Loucy (cell line): ENCODE results near the gene EXD3.
"Not testable (repeated sequence)": the region's sequence is repeated elsewhere in the genome, so short reads cannot be mapped to it uniquely, and the experiment has no call there.

Experiments
- H2AFZ ChIP-seq: fragments of 200-600 bp; sonication (generic); 2 replicates; pipeline ENCODE4 v1.6.0; 2016; ENCODE audit warnings: antibody characterized with exemption, mild to moderate bottlenecking, low read length, moderate library complexity
- H3F3A ChIP-seq: fragments of 200-600 bp; 2 replicates; pipeline ENCODE4 v1.6.0; 2016; ENCODE audit warnings: antibody characterized with exemption, low read depth, mild to moderate bottlenecking
- H3K27me3 ChIP-seq: fragments of 200-600 bp; sonication (generic); 2 replicates; pipeline ENCODE4 v1.6.1; 2014; ENCODE audit warnings: low read length, mild to moderate bottlenecking; ENCODE audit not compliant: insufficient read depth, poor library complexity, severe bottlenecking
- H3K36me3 ChIP-seq: fragments of 200-600 bp; sonication (generic); 2 replicates; pipeline ENCODE4 v1.6.1; 2016; ENCODE audit warnings: low read length; ENCODE audit not compliant: insufficient read depth
- H3K4me1 ChIP-seq: fragments of 200-600 bp; sonication (generic); 2 replicates; pipeline ENCODE4 v1.5.1; 2014; ENCODE audit warnings: low read length, mild to moderate bottlenecking; ENCODE audit not compliant: insufficient read depth, poor library complexity, severe bottlenecking
- H3K4me2 ChIP-seq: fragments of 200-600 bp; sonication (generic); 2 replicates; pipeline ENCODE4 v1.6.0; 2014; ENCODE audit warnings: antibody characterized with exemption, low read length, low read depth, mild to moderate bottlenecking; ENCODE audit not compliant: poor library complexity, severe bottlenecking
- H3K4me3 ChIP-seq: fragments of 200-600 bp; sonication (generic); 2 replicates; pipeline ENCODE4 v1.5.1; 2014; ENCODE audit warnings: low read length, mild to moderate bottlenecking, mixed read lengths; ENCODE audit not compliant: poor library complexity, severe bottlenecking
- H3K79me2 ChIP-seq: fragments of 200-600 bp; sonication (generic); 2 replicates; pipeline ENCODE4 v1.6.1; 2014; ENCODE audit warnings: low read length; ENCODE audit not compliant: insufficient read depth
- H3K9ac ChIP-seq: fragments of 200-600 bp; sonication (generic); 2 replicates; pipeline ENCODE4 v1.6.0; 2014; ENCODE audit warnings: mild to moderate bottlenecking, low read depth, low read length, moderate library complexity; ENCODE audit not compliant: poor library complexity, severe bottlenecking
- H3K9me2 ChIP-seq: fragments of 200-600 bp; sonication (generic); replicated peaks from 2 replicates; pipeline ENCODE4 v1.6.1; 2016; ENCODE audit warnings: low read depth, low read length, mixed read lengths
- H3K9me3 ChIP-seq: fragments of 200-600 bp; sonication (generic); 2 replicates; pipeline ENCODE4 v1.6.1; 2014; ENCODE audit warnings: mild to moderate bottlenecking, antibody characterized with exemption, low read length, low read depth; ENCODE audit not compliant: insufficient read depth
- H4K20me1 ChIP-seq: fragments of 200-600 bp; sonication (generic); 2 replicates; pipeline ENCODE4 v1.6.0; 2014; ENCODE audit warnings: antibody characterized with exemption, low read length, mild to moderate bottlenecking; ENCODE audit not compliant: insufficient read depth, poor library complexity, severe bottlenecking
- EZH2phosphoT487 ChIP-seq: fragments of 200-600 bp; IDR thresholded peaks from 2 replicates; pipeline ENCODE4 v1.6.1; 2018; ENCODE audit warnings: antibody characterized with exemption, mild to moderate bottlenecking, moderate library complexity, borderline replicate concordance
- TF ChIP-seq, protein P1 (sequence below): fragments of 200-600 bp; sonication (generic); conservative IDR thresholded peaks from 2 replicates; pipeline ENCODE4 v1.5.1; 2014; ENCODE audit warnings: mild to moderate bottlenecking, antibody characterized with exemption, low read length

The EXD3 gene

DNA sequence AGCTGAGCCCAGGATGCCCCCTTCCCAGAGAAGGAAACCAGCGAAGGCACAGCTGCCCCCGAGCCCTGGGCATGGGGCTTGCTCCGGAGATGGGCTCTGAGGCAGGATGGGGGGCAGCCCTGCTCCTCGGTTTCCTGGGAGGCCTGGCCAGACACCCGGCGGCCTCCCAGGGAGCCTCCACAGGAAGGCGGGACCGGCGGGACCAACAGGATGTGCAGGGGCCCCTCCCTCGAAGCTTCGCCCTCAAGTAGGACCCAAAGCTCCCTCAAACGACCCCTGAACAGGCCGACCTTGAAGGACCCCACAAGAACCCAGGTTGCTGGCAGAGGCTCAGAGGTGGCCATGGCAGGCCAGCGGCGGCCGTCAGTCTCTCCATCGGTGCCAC, 11.7 kb downstream of the EXD3 start:
- no peak overlapping the region for H3K4me2 ChIP-seq
- no peaks in the 10 kb centered on the region for H3K4me1 ChIP-seq
- no peaks in the 10 kb centered on the region for H3F3A ChIP-seq
- no peak overlapping the region for H3K9ac ChIP-seq
- H2AFZ ChIP-seq = no peak overlapping the region
- TF ChIP-seq EZH2phosphoT487 = no peak
- TF ChIP-seq, protein P1, sequence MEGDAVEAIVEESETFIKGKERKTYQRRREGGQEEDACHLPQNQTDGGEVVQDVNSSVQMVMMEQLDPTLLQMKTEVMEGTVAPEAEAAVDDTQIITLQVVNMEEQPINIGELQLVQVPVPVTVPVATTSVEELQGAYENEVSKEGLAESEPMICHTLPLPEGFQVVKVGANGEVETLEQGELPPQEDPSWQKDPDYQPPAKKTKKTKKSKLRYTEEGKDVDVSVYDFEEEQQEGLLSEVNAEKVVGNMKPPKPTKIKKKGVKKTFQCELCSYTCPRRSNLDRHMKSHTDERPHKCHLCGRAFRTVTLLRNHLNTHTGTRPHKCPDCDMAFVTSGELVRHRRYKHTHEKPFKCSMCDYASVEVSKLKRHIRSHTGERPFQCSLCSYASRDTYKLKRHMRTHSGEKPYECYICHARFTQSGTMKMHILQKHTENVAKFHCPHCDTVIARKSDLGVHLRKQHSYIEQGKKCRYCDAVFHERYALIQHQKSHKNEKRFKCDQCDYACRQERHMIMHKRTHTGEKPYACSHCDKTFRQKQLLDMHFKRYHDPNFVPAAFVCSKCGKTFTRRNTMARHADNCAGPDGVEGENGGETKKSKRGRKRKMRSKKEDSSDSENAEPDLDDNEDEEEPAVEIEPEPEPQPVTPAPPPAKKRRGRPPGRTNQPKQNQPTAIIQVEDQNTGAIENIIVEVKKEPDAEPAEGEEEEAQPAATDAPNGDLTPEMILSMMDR = no peak
- H3K36me3 ChIP-seq = no peaks in the 10 kb centered on the region
- H3K4me3 ChIP-seq = no peak overlapping the region
- H3K9me3 ChIP-seq = no peaks in the 10 kb centered on the region
- no peaks in the 10 kb centered on the region for H3K79me2 ChIP-seq
- no peaks in the 10 kb centered on the region for H3K27me3 ChIP-seq
- no peaks in the 10 kb centered on the region for H4K20me1 ChIP-seq
- H3K9me2 ChIP-seq = no peaks in the 10 kb centered on the region

GRCh38 chr9:137410891-137411249, 12.1 kb downstream of the EXD3 start:
- Histone ChIP-seq H2AFZ (no peak overlapping the region), H3K27me3 (no peaks in the 10 kb centered on the region), H3K4me2 (no peak overlapping the region), H3K4me3 (no peak overlapping the region), H3K4me1 (no peaks in the 10 kb centered on the region), H3K9me3 (no peaks in the 10 kb centered on the region), H3K79me2 (no peaks in the 10 kb centered on the region), H3F3A (no peaks in the 10 kb centered on the region), H4K20me1 (no peaks in the 10 kb centered on the region), H3K9ac (no peak overlapping the region), H3K9me2 (no peaks in the 10 kb centered on the region), H3K36me3 (no peaks in the 10 kb centered on the region)
- TF ChIP-seq EZH2phosphoT487 = no peak
- TF ChIP-seq, protein P1 = no peak

GRCh38 chr9:137410236-137410890, 12.6 kb downstream of the EXD3 start:
- H3K79me2 ChIP-seq, H4K20me1 ChIP-seq, H3K9ac ChIP-seq, H3K9me3 ChIP-seq, H3K4me2 ChIP-seq, H3K27me3 ChIP-seq, H3K36me3 ChIP-seq, H2AFZ ChIP-seq, H3K4me3 ChIP-seq, H3K4me1 ChIP-seq, H3K9me2 ChIP-seq, H3F3A ChIP-seq: not testable (repeated sequence)

- Histone ChIP-seq H3K9me2 (no peaks in the 10 kb centered on the region), H3K36me3 (no peaks in the 10 kb centered on the region), H3K4me2 (no peak overlapping the region), H3K4me1 (no peaks in the 10 kb centered on the region), H3K9me3 (no peaks in the 10 kb centered on the region), H3K4me3 (no peak overlapping the region), H4K20me1 (no peaks in the 10 kb centered on the region), H3F3A (no peaks in the 10 kb centered on the region), H2AFZ (no peak overlapping the region), H3K9ac (no peak overlapping the region), H3K27me3 (no peaks in the 10 kb centered on the region), H3K79me2 (no peaks in the 10 kb centered on the region)
- TF ChIP-seq, protein P1 = no peak
These were observed 13.4 kb downstream of the EXD3 start for GRCh38 chr9:137409515-137409914.
